BLaER1 (cell line): ENCODE measurements around the gene C10orf71.

Experiments
- H3K27ac ChIP-seq: shearing (Covaris generic); formaldehyde crosslinking; 2 replicates; pipeline ENCODE4 v1.8.1; 2022
- H3K27me3 ChIP-seq: shearing (Covaris generic); formaldehyde crosslinking; 2 replicates; pipeline ENCODE4 v1.8.1; 2022
- H3K36me3 ChIP-seq: shearing (Covaris generic); formaldehyde crosslinking; 2 replicates; pipeline ENCODE4 v1.8.1; 2022
- H3K4me1 ChIP-seq: shearing (Covaris generic); formaldehyde crosslinking; 2 replicates; pipeline ENCODE4 v1.8.1; 2022
- H3K4me2 ChIP-seq: shearing (Covaris generic); formaldehyde crosslinking; 2 replicates; pipeline ENCODE4 v1.8.1; 2022
- H3K4me3 ChIP-seq: shearing (Covaris generic); formaldehyde crosslinking; 2 replicates; pipeline ENCODE4 v1.8.1; 2022
- H3K9ac ChIP-seq: shearing (Covaris generic); formaldehyde crosslinking; 2 replicates; pipeline ENCODE4 v1.8.1; 2022
- H3K9me3 ChIP-seq: shearing (Covaris generic); formaldehyde crosslinking; 2 replicates; pipeline ENCODE4 v1.8.1; 2022
- H4K20me1 ChIP-seq: shearing (Covaris generic); formaldehyde crosslinking; 2 replicates; pipeline ENCODE4 v1.8.1; 2022
- Cebpa-rat ChIP-seq: shearing (Covaris generic); IDR thresholded peaks from 2 replicates; pipeline ENCODE4 v1.8.1; 2022

C10orf71 gene

GRCh38 chr10:49353895-49354566, 55.1 kb downstream of the C10orf71 start:
- TF ChIP-seq Cebpa-rat: no peak
- no peaks in the 10 kb centered on the region for H3K27me3 ChIP-seq
- H3K4me1 ChIP-seq: no peaks in the 10 kb centered on the region
- no peak overlapping the region for H3K9ac ChIP-seq
- H3K4me2 ChIP-seq: no peak overlapping the region
- no peak overlapping the region for H3K4me3 ChIP-seq
- H3K27ac ChIP-seq: no peak overlapping the region
- no peaks in the 10 kb centered on the region for H3K36me3 ChIP-seq
- peaks cover 11% of the 10 kb centered on the region for H3K9me3 ChIP-seq
- no peaks in the 10 kb centered on the region for H4K20me1 ChIP-seq

GRCh38 chr10:49354593-49354992, 55.6 kb downstream of the C10orf71 start:
- no peak overlapping the region for H3K27ac ChIP-seq
- H3K4me1 ChIP-seq: peaks cover 3% of the 10 kb centered on the region

GRCh38 chr10:49355221-49355620, 56.3 kb downstream of the C10orf71 start:
- no peak overlapping the region for H3K27ac ChIP-seq
- no peak overlapping the region for H3K4me3 ChIP-seq
- TF ChIP-seq Cebpa-rat: no peak
- no peaks in the 10 kb centered on the region for H3K27me3 ChIP-seq
- peaks cover 10% of the 10 kb centered on the region for H3K4me1 ChIP-seq
- no peak overlapping the region for H3K9ac ChIP-seq
- no peak overlapping the region for H3K4me2 ChIP-seq
- H4K20me1 ChIP-seq: no peaks in the 10 kb centered on the region
- H3K36me3 ChIP-seq: no peaks in the 10 kb centered on the region
- H3K9me3 ChIP-seq: no peaks in the 10 kb centered on the region

More at GRCh38 chr10:49354593-49354992, 55.6 kb downstream of the C10orf71 start:
- Histone ChIP-seq H3K4me2 (no peak overlapping the region), H4K20me1 (no peaks in the 10 kb centered on the region), H3K9ac (no peak overlapping the region), H3K9me3 (peaks cover 6% of the 10 kb centered on the region), H3K27me3 (no peaks in the 10 kb centered on the region), H3K36me3 (no peaks in the 10 kb centered on the region), H3K4me3 (no peak overlapping the region)
- no peak for TF ChIP-seq Cebpa-rat

- Histone ChIP-seq H3K9me3 (no peaks in the 10 kb centered on the region), H3K4me3 (no peak overlapping the region), H3K36me3 (no peaks in the 10 kb centered on the region), H3K27ac (no peak overlapping the region), H3K27me3 (no peaks in the 10 kb centered on the region), H3K4me2 (no peak overlapping the region), H4K20me1 (no peaks in the 10 kb centered on the region), H3K4me1 (peaks cover 19% of the 10 kb centered on the region), H3K9ac (no peak overlapping the region)
- TF ChIP-seq Cebpa-rat: no peak
Measured at GRCh38 chr10:49356181-49356580, 57.2 kb downstream of the C10orf71 start.

GRCh38 chr10:49356944-49357343, 58.0 kb downstream of the C10orf71 start:
- H4K20me1 ChIP-seq: no peaks in the 10 kb centered on the region
- H3K4me1 ChIP-seq: peaks cover 21% of the 10 kb centered on the region
- no peak for TF ChIP-seq Cebpa-rat
- H3K4me2 ChIP-seq: no peak overlapping the region
- no peaks in the 10 kb centered on the region for H3K27me3 ChIP-seq
- no peak overlapping the region for H3K9ac ChIP-seq
- H3K27ac ChIP-seq: no peak overlapping the region
- H3K9me3 ChIP-seq: no peaks in the 10 kb centered on the region
- no peaks in the 10 kb centered on the region for H3K36me3 ChIP-seq
- no peak overlapping the region for H3K4me3 ChIP-seq

GRCh38 chr10:49357910-49358309, 58.9 kb downstream of the C10orf71 start:
- TF ChIP-seq Cebpa-rat: no peak
- Histone ChIP-seq H3K36me3 (no peaks in the 10 kb centered on the region), H3K4me3 (no peak overlapping the region), H3K9me3 (no peaks in the 10 kb centered on the region), H3K9ac (no peak overlapping the region), H3K4me2 (no peak overlapping the region), H3K27me3 (no peaks in the 10 kb centered on the region), H4K20me1 (no peaks in the 10 kb centered on the region), H3K27ac (no peak overlapping the region), H3K4me1 (peaks cover 21% of the 10 kb centered on the region)

GRCh38 chr10:49359349-49360270, 60.6 kb downstream of the C10orf71 start:
- H3K9me3 ChIP-seq: no peaks in the 10 kb centered on the region
- H4K20me1 ChIP-seq: no peaks in the 10 kb centered on the region
- H3K27ac ChIP-seq: peak overlapping the region; percentile 33; the same call in 1 of the 2 replicates
- peaks cover 21% of the 10 kb centered on the region for H3K4me1 ChIP-seq
- H3K36me3 ChIP-seq: no peaks in the 10 kb centered on the region
- H3K27me3 ChIP-seq: no peaks in the 10 kb centered on the region
- peak overlapping the region; percentile 60 for H3K4me2 ChIP-seq
- no peak overlapping the region for H3K4me3 ChIP-seq
- H3K9ac ChIP-seq: no peak overlapping the region
- TF ChIP-seq Cebpa-rat: no peak

- peak overlapping the region; percentile 38; the same call in 1 of the 2 replicates for H3K27ac ChIP-seq
- no peaks in the 10 kb centered on the region for H3K27me3 ChIP-seq
- no peak for TF ChIP-seq Cebpa-rat
- no peak overlapping the region for H3K4me3 ChIP-seq
- H4K20me1 ChIP-seq: no peaks in the 10 kb centered on the region
- no peaks in the 10 kb centered on the region for H3K36me3 ChIP-seq
- H3K4me2 ChIP-seq: peak overlapping the region; percentile 60
- no peaks in the 10 kb centered on the region for H3K9me3 ChIP-seq
- peaks cover 30% of the 10 kb centered on the region for H3K4me1 ChIP-seq
- H3K9ac ChIP-seq: peak overlapping the region; percentile 3; the same call in 1 of the 2 replicates
Measured at GRCh38 chr10:49360271-49361177, 61.6 kb downstream of the C10orf71 start.

- peak overlapping the region; percentile 60 for H3K4me2 ChIP-seq
- H3K4me3 ChIP-seq: no peak overlapping the region
- no peaks in the 10 kb centered on the region for H3K27me3 ChIP-seq
- H3K27ac ChIP-seq: peak overlapping the region; percentile 38; the same call in 1 of the 2 replicates
- no peak for TF ChIP-seq Cebpa-rat
- peaks cover 36% of the 10 kb centered on the region for H3K4me1 ChIP-seq
- no peak overlapping the region for H3K9ac ChIP-seq
- H3K9me3 ChIP-seq: no peaks in the 10 kb centered on the region
- no peaks in the 10 kb centered on the region for H4K20me1 ChIP-seq
- H3K36me3 ChIP-seq: no peaks in the 10 kb centered on the region
Measured at GRCh38 chr10:49361178-49361554, 62.2 kb downstream of the C10orf71 start.
